GM21528 (cell line): Measurements from ENCODE around the gene PSMD10.

ENCODE experiments used
- ATAC-seq: cut with Tn5 transposase; IDR thresholded peaks from one replicate; pipeline ENCODE4 v1.9.1; 2021; ENCODE audit warnings: mild to moderate bottlenecking, moderate library complexity; ENCODE audit not compliant: unreplicated experiment, low FRiP score

PSMD10 gene

GRCh38 chrX:108081110-108081509 lies 10.2 kb downstream of the PSMD10 start:
- no peak for ATAC-seq

GRCh38 chrX:108072746-108073145 lies 18.6 kb downstream of the PSMD10 start:
- ATAC-seq, result no peak

GRCh38 chrX:108071578-108071977 lies 19.8 kb downstream of the PSMD10 start:
- ATAC-seq, result no peak

- no peak for ATAC-seq
Observed at GRCh38 chrX:108070891-108071290, 20.5 kb downstream of the PSMD10 start.

GRCh38 chrX:108068121-108068520 lies 23.2 kb downstream of the PSMD10 start:
- no peak for ATAC-seq

GRCh38 chrX:108064613-108065012 lies 26.7 kb downstream of the PSMD10 start:
- ATAC-seq, result no peak

GRCh38 chrX:108064001-108064400 lies 27.3 kb downstream of the PSMD10 start:
- no peak for ATAC-seq

- ATAC-seq, result no peak
Observed at GRCh38 chrX:108059801-108060200, 31.5 kb downstream of the PSMD10 start.

- no peak for ATAC-seq
Observed at GRCh38 chrX:108055546-108055945, 35.8 kb downstream of the PSMD10 start.

GRCh38 chrX:108053218-108053617 lies 38.1 kb downstream of the PSMD10 start:
- ATAC-seq, result no peak

GRCh38 chrX:108049649-108050048 lies 41.7 kb downstream of the PSMD10 start:
- ATAC-seq, result no peak

- no peak for ATAC-seq
Observed at GRCh38 chrX:108044554-108045256, 46.6 kb downstream of the PSMD10 start, which contains the start of gene VSIG1. Gene VSIG1, plus strand, starts transcription at chrX:108045065. Its CDS starts 66 bp downstream, at chrX:108045131.

GRCh38 chrX:108036298-108036973 lies 54.9 kb downstream of the PSMD10 start:
- no peak for ATAC-seq

- ATAC-seq, result no peak
Observed at GRCh38 chrX:108034725-108035124, 56.6 kb downstream of the PSMD10 start.
